ENCODE measurements around the gene CHD5.

CHD5 gene

GRCh38 chr1:6053206-6053546 lies 126.9 kb downstream of the CHD5 start:
- H3K36me3 ChIP-seq (ENCODE audit: control insufficient read depth, insufficient read depth, low read length) = no peaks in the 10 kb centered on the region
- no peaks in the 10 kb centered on the region for H3K27me3 ChIP-seq (ENCODE audit: control insufficient read depth, insufficient read depth, low read length)
- H3K27ac ChIP-seq (ENCODE audit: low read depth, low read length) = no peak overlapping the region
- no peaks in the 10 kb centered on the region for H3K4me1 ChIP-seq (ENCODE audit: control insufficient read depth, insufficient read depth, low read length)
- no peak overlapping the region for H3K4me3 ChIP-seq (ENCODE audit: low read length)
- no peak overlapping the region for H3K9ac ChIP-seq (ENCODE audit: low read length)

GRCh38 chr1:6052543-6053205 lies 127.4 kb downstream of the CHD5 start:
- Histone ChIP-seq H3K36me3 (ENCODE audit: control insufficient read depth, insufficient read depth, low read length) (no peaks in the 10 kb centered on the region), H3K4me1 (ENCODE audit: control insufficient read depth, insufficient read depth, low read length) (no peaks in the 10 kb centered on the region), H3K9ac (ENCODE audit: low read length) (no peak overlapping the region)

More at GRCh38 chr1:6052543-6053205, 127.4 kb downstream of the CHD5 start:
- H3K4me3 ChIP-seq (ENCODE audit: low read length) = no peak overlapping the region
- no peak overlapping the region for H3K27ac ChIP-seq (ENCODE audit: low read depth, low read length)
- H3K27me3 ChIP-seq (ENCODE audit: control insufficient read depth, insufficient read depth, low read length) = no peaks in the 10 kb centered on the region

Measured in rectal smooth muscle tissue (tissue), 1 donor.